Measurements from ENCODE around the gene PCSK6. TPM values are rescaled to one million over a fixed set of nuclear protein-coding genes. Genes with fewer than 3 reads are reported as not detected.
"Not testable (repeated sequence)": the region's sequence is repeated elsewhere in the genome, so short reads cannot be mapped to it uniquely, and the experiment has no call there.

The PCSK6 gene
- total RNA-seq, 4 donors from 2014 or later = 1.4 to 12.8 (median 6.9) TPM

GRCh38 chr15:101358895-101359294 is 130.6 kb downstream of the PCSK6 start:
- intact Hi-C loops (cut with DNase I; ENCODE audit: low total_unique reads) = no loop called here
- Histone ChIP-seq H3K27me3 (no peaks in the 10 kb centered on the region), H3K9me3 (no peaks in the 10 kb centered on the region), H3K36me3 (no peaks in the 10 kb centered on the region), H3K4me3 (no peak overlapping the region), H3K4me1 (no peaks in the 10 kb centered on the region), H3K27ac (no peak overlapping the region)
- TF ChIP-seq CTCF (IDR thresholded peaks at IDR 0.05) (no peak), POLR2A (IDR thresholded peaks at IDR 0.05) (no peak)
- no peak for DNase-seq

- intact Hi-C loops (cut with DNase I; ENCODE audit: low total_unique reads) = no loop called here
- no peaks in the 10 kb centered on the region for H3K4me1 ChIP-seq
- no peaks in the 10 kb centered on the region for H3K36me3 ChIP-seq
- DNase-seq = no peak
- H3K27ac ChIP-seq = no peak overlapping the region
- H3K4me3 ChIP-seq = no peak overlapping the region
- TF ChIP-seq CTCF (IDR thresholded peaks at IDR 0.05) = no peak
- TF ChIP-seq POLR2A (IDR thresholded peaks at IDR 0.05) = no peak
- H3K9me3 ChIP-seq = no peaks in the 10 kb centered on the region
- no peaks in the 10 kb centered on the region for H3K27me3 ChIP-seq
These were observed 131.6 kb downstream of the PCSK6 start for GRCh38 chr15:101357885-101358284.

- H3K27ac ChIP-seq = no peak overlapping the region
- intact Hi-C loops (cut with DNase I; ENCODE audit: low total_unique reads) = no loop called here
- TF ChIP-seq POLR2A (IDR thresholded peaks at IDR 0.05) (no peak), CTCF (IDR thresholded peaks at IDR 0.05) (no peak)
These were observed 132.2 kb downstream of the PCSK6 start for GRCh38 chr15:101357333-101357732.

GRCh38 chr15:101356512-101357172 is 132.9 kb downstream of the PCSK6 start:
- DNase-seq; H3K36me3 ChIP-seq; H3K27ac ChIP-seq; intact Hi-C loops (cut with DNase I; ENCODE audit: low total_unique reads); H3K4me1 ChIP-seq; H3K27me3 ChIP-seq; H3K9me3 ChIP-seq; H3K4me3 ChIP-seq: not testable (repeated sequence)

More at GRCh38 chr15:101357333-101357732, 132.2 kb downstream of the PCSK6 start:
- Histone ChIP-seq H3K4me1 (no peaks in the 10 kb centered on the region), H3K4me3 (no peak overlapping the region), H3K36me3 (no peaks in the 10 kb centered on the region), H3K27me3 (no peaks in the 10 kb centered on the region), H3K9me3 (no peaks in the 10 kb centered on the region)
- no peak for DNase-seq

- intact Hi-C loops (cut with DNase I; ENCODE audit: low total_unique reads) = no loop called here
- TF ChIP-seq CTCF (IDR thresholded peaks at IDR 0.05) (no peak), POLR2A (IDR thresholded peaks at IDR 0.05) (no peak)
- no peaks in the 10 kb centered on the region for H3K36me3 ChIP-seq
- H3K4me3 ChIP-seq = no peak overlapping the region
- no peaks in the 10 kb centered on the region for H3K9me3 ChIP-seq
- H3K27ac ChIP-seq = no peak overlapping the region
- H3K4me1 ChIP-seq = no peaks in the 10 kb centered on the region
- H3K27me3 ChIP-seq = no peaks in the 10 kb centered on the region
- no peak for DNase-seq
These were observed 133.6 kb downstream of the PCSK6 start for GRCh38 chr15:101355678-101356464.

Measured in uterus (tissue), 4 donors.